H9 (cell line): ENCODE data around the gene ZNF182. TPM values are rescaled to one million over a fixed set of nuclear protein-coding genes. Genes with fewer than 3 reads are reported as not detected.

Source experiments
- DNase-seq: peaks from one replicate; pipeline ENCODE4 v3.0.0-alpha.2; 2017
- H2AFZ ChIP-seq: one replicate; pipeline ENCODE4 v1.6.1; 2013; ENCODE audit warnings: mild to moderate bottlenecking, low read length, control low read depth, moderate library complexity
- H2AK5ac ChIP-seq: 2 replicates; pipeline ENCODE4 v1.6.1; 2013; ENCODE audit warnings: low read length, control low read depth, mixed read lengths; ENCODE audit not compliant: insufficient read length
- H2BK120ac ChIP-seq: one replicate; pipeline ENCODE4 v1.6.1; 2013; ENCODE audit warnings: low read depth, mild to moderate bottlenecking, low read length, control low read depth, inconsistent platforms; ENCODE audit not compliant: poor library complexity, severe bottlenecking
- H2BK12ac ChIP-seq: 2 replicates; pipeline ENCODE4 v1.6.1; 2013; ENCODE audit warnings: low read length, control low read depth, mixed read lengths, low read depth; ENCODE audit not compliant: insufficient read length
- H2BK15ac ChIP-seq: 2 replicates; pipeline ENCODE4 v1.6.1; 2013; ENCODE audit warnings: low read depth, low read length, control low read depth
- H2BK20ac ChIP-seq: one replicate; pipeline ENCODE4 v1.6.1; 2013; ENCODE audit warnings: low read depth, mild to moderate bottlenecking, low read length, control low read depth, inconsistent platforms; ENCODE audit not compliant: poor library complexity, severe bottlenecking
- H2BK5ac ChIP-seq: 2 replicates; pipeline ENCODE4 v1.6.1; 2013; ENCODE audit warnings: low read length, control low read depth, mixed read lengths; ENCODE audit not compliant: insufficient read length
- H3K14ac ChIP-seq: 2 replicates; pipeline ENCODE4 v1.6.1; 2013; ENCODE audit warnings: low read length, control low read depth; ENCODE audit not compliant: insufficient read depth
- H3K18ac ChIP-seq: 2 replicates; pipeline ENCODE4 v1.6.1; 2013; ENCODE audit warnings: low read depth, mild to moderate bottlenecking, mixed read lengths, low read length, control low read depth; ENCODE audit not compliant: insufficient read length
- H3K23ac ChIP-seq: 2 replicates; pipeline ENCODE4 v1.6.1; 2013; ENCODE audit warnings: low read length, control low read depth, mixed read lengths, low read depth; ENCODE audit not compliant: insufficient read length
- H3K23me2 ChIP-seq: 2 replicates; pipeline ENCODE4 v1.6.1; 2013; ENCODE audit warnings: low read depth, mild to moderate bottlenecking, mixed read lengths, low read length, control low read depth; ENCODE audit not compliant: insufficient read length, poor library complexity, severe bottlenecking
- H3K27ac ChIP-seq: 2 replicates; pipeline ENCODE4 v1.5.1; 2013; ENCODE audit warnings: low read length, control low read depth, mixed read lengths, low read depth; ENCODE audit not compliant: insufficient read length
- H3K27me3 ChIP-seq: 2 replicates; pipeline ENCODE4 v1.6.1; 2013; ENCODE audit warnings: low read length, control low read depth, inconsistent platforms; ENCODE audit not compliant: insufficient read depth
- H3K4ac ChIP-seq: 2 replicates; pipeline ENCODE4 v1.6.1; 2013; ENCODE audit warnings: low read depth, mild to moderate bottlenecking, control low read depth, inconsistent platforms, low read length, moderate library complexity
- H3K4me1 ChIP-seq: 2 replicates; pipeline ENCODE4 v1.6.1; 2013; ENCODE audit warnings: low read length, control low read depth, inconsistent platforms; ENCODE audit not compliant: insufficient read depth
- H3K4me2 ChIP-seq: 2 replicates; pipeline ENCODE4 v1.6.1; 2013; ENCODE audit warnings: low read length, control low read depth, mixed read lengths; ENCODE audit not compliant: insufficient read length, insufficient read depth
- H3K56ac ChIP-seq: 2 replicates; pipeline ENCODE4 v1.6.1; 2013; ENCODE audit warnings: low read depth, mild to moderate bottlenecking, mixed read lengths, low read length, control low read depth; ENCODE audit not compliant: insufficient read length
- H3K79me1 ChIP-seq: 2 replicates; pipeline ENCODE4 v1.6.1; 2013; ENCODE audit warnings: low read depth, mild to moderate bottlenecking, moderate library complexity, low read length, control low read depth, inconsistent platforms; ENCODE audit not compliant: insufficient read depth, poor library complexity, severe bottlenecking
- H3K79me2 ChIP-seq: 2 replicates; pipeline ENCODE4 v1.6.1; 2013; ENCODE audit warnings: low read length, control low read depth, inconsistent platforms; ENCODE audit not compliant: insufficient read depth
- H3K9ac ChIP-seq: 2 replicates; pipeline ENCODE4 v1.6.1; 2013; ENCODE audit warnings: low read length, control low read depth, mixed read lengths; ENCODE audit not compliant: insufficient read length; ENCODE audit errors: extremely low read depth
- H3K9me3 ChIP-seq: one replicate; pipeline ENCODE4 v1.6.1; 2013; ENCODE audit warnings: low read depth, low read length, inconsistent platforms; ENCODE audit not compliant: control insufficient read depth
- H3T11ph ChIP-seq: one replicate; pipeline ENCODE4 v1.6.1; 2013; ENCODE audit warnings: mild to moderate bottlenecking, low read length, control low read depth, inconsistent platforms
- H4K20me1 ChIP-seq: one replicate; pipeline ENCODE4 v1.6.1; 2013; ENCODE audit not compliant: control insufficient read depth, insufficient read length, insufficient read depth
- H4K5ac ChIP-seq: 2 replicates; pipeline ENCODE4 v1.6.1; 2013; ENCODE audit warnings: low read depth, mild to moderate bottlenecking, mixed read lengths, low read length, control low read depth; ENCODE audit not compliant: insufficient read length
- H4K8ac ChIP-seq: replicated peaks from 2 replicates; pipeline ENCODE4 v1.6.1; 2013; ENCODE audit warnings: low read length, control low read depth, mixed read lengths, low read depth; ENCODE audit not compliant: insufficient read length
- H4K91ac ChIP-seq: 2 replicates; pipeline ENCODE4 v1.6.1; 2013; ENCODE audit warnings: low read depth, mild to moderate bottlenecking, moderate library complexity, mixed read lengths, low read length, control low read depth; ENCODE audit not compliant: insufficient read length
- H3K27ac Mint-ChIP-seq, 3 experiments: 2 replicates in 2 of 3; 3 replicates in 1 of 3; pipeline ENCODE4 v1.8.0; 2020 to 2021; ENCODE audit warnings: mixed read lengths in 3 of 3, mild to moderate bottlenecking in 1 of 3, moderate library complexity in 1 of 3
- H3K27me3 Mint-ChIP-seq: 2 replicates; pipeline ENCODE4 v1.8.0; 2021; ENCODE audit warnings: low read depth, mild to moderate bottlenecking, moderate library complexity, mixed read lengths
- H3K36me3 Mint-ChIP-seq, 3 experiments: 2 replicates in 2 of 3; 3 replicates in 1 of 3; pipeline ENCODE4 v1.8.0; 2020 to 2021; ENCODE audit warnings: low read depth in 3 of 3, mixed read lengths in 3 of 3; ENCODE audit not compliant: insufficient read depth in 1 of 3
- H3K4me1 Mint-ChIP-seq, 2 experiments: 2 replicates each; pipeline ENCODE4 v1.8.0; 2020; ENCODE audit warnings: mixed read lengths in 2 of 2
- H3K4me3 Mint-ChIP-seq, 2 experiments: 2 replicates in 1 of 2; 3 replicates in 1 of 2; pipeline ENCODE4 v1.8.0; 2020 to 2021; ENCODE audit warnings: mild to moderate bottlenecking in 2 of 2, mixed read lengths in 2 of 2, moderate library complexity in 1 of 2
- H3K9me3 Mint-ChIP-seq, 2 experiments: 2 replicates in 1 of 2; 3 replicates in 1 of 2; pipeline ENCODE4 v1.8.0; 2020; ENCODE audit warnings: mild to moderate bottlenecking in 2 of 2, mixed read lengths in 2 of 2, moderate library complexity in 1 of 2
- CTCF ChIP-seq: fragments of 200-600 bp; sonication (generic); conservative IDR thresholded peaks from 3 replicates; pipeline ENCODE4 v1.8.0; 2021; ENCODE audit warnings: antibody characterized with exemption, mild to moderate bottlenecking
- WGBS: extraction: QIAGEN DNeasy Blood & Tissue Kit; methylation state at CpG from one replicate; pipeline ENCODE4 v1.1.7; 2013; ENCODE audit warnings: missing lambda C conversion rate, low lambda C conversion rate, mixed read lengths; ENCODE audit not compliant: insufficient read length; ENCODE audit errors: extremely low coverage; 5-methylcytosine and 5-hydroxymethylcytosine counted together
- total RNA-seq: library from RNA; stranded (reverse); gene quantifications from 2 replicates; pipeline ENCODE4 v1.2.1, GENCODE V29; 2021

The ZNF182 gene
- total RNA-seq, 1 experiment from 2014 or later: 7.6 TPM

DNA sequence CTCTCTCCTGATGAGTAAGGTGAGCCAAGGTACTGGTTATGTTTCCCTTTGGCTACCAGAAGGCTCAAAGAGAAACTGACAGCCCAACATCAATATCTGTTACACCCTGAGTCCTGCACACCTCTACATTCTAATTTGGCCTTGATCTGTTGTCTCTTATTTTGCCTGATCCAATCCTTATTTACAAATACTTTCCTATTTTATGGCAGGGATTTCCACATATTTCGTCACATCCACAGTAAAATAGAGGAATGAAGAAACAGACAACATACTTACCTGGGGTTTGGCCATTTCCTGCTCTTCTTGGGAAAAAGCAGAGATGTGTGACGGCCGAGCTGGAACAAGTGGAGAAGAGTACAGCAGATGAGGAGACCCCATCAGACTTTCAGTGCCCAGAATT, 1.5 kb downstream of the ZNF182 start:
- Histone ChIP-seq H2BK5ac (no peak overlapping the region), H2BK15ac (no peak overlapping the region), H3K9ac (no peak overlapping the region), H2AFZ (no peak overlapping the region), H3K4me1 (no peaks in the 10 kb centered on the region), H2BK12ac (no peak overlapping the region), H3K27ac (no peak overlapping the region), H4K91ac (no peak overlapping the region), H3K4ac (no peak overlapping the region), H2AK5ac (no peak overlapping the region), H4K5ac (no peak overlapping the region), H3T11ph (no peak overlapping the region), H3K79me1 (no peaks in the 10 kb centered on the region), H3K23ac (no peak overlapping the region), H3K9me3 (peaks cover 8% of the 10 kb centered on the region), H4K20me1 (no peaks in the 10 kb centered on the region), H3K79me2 (no peaks in the 10 kb centered on the region; the same call in 1 of the 2 replicates), H3K23me2 (no peaks in the 10 kb centered on the region), H3K18ac (no peak overlapping the region), H4K8ac (no peak overlapping the region), H2BK20ac (no peak overlapping the region), H3K56ac (no peak overlapping the region), H2BK120ac (no peak overlapping the region), H3K4me2 (no peak overlapping the region), H3K27me3 (no peaks in the 10 kb centered on the region), H3K14ac (no peak overlapping the region)
- peaks cover 41 to 54% of the 10 kb centered on the region in 2 experiments for H3K9me3 Mint-ChIP-seq
- no peak for DNase-seq
- H3K4me3 Mint-ChIP-seq: peak overlapping the region; percentile 6 to 50; a peak in 3 of 5 replicates
- H3K4me1 Mint-ChIP-seq: peaks cover 0 to 6% of the 10 kb centered on the region in 2 experiments; a peak in 3 of 4 replicates
- WGBS: no CpG with 5 or more reads among the region's 3 CpGs
- TF ChIP-seq CTCF: no peak
- no peaks in the 10 kb centered on the region for H3K27me3 Mint-ChIP-seq
- peaks cover 10 to 24% (median 14%) of the 10 kb centered on the region in 3 experiments for H3K36me3 Mint-ChIP-seq
- no peak overlapping the region; a peak in 1 of 7 replicates for H3K27ac Mint-ChIP-seq
